Keratinocyte (primary cell): Measurements from ENCODE around the gene FMN1. TPM values are rescaled to one million over a fixed set of nuclear protein-coding genes. Genes with fewer than 3 reads are reported as not detected.

Experiments used
- DNase-seq: peaks from one replicate; pipeline ENCODE4 v3.0.0-alpha.2; 2011; ENCODE audit warnings: low read depth, missing footprints, low spot score
- FAIRE-seq: peaks from 2 replicates; lab custom pipeline; 2011; peaks lifted over from hg19 to GRCh38; lab: Jason Lieb, UNC
- H2AFZ ChIP-seq: 2 replicates; pipeline ENCODE4 v1.6.0; 2012; ENCODE audit warnings: low read length, control low read depth, inconsistent platforms; ENCODE audit not compliant: control insufficient read depth
- H3K27ac ChIP-seq: 2 replicates; pipeline ENCODE4 v1.5.1; 2011; ENCODE audit warnings: low read length; ENCODE audit not compliant: control insufficient read depth, insufficient read depth
- H3K27me3 ChIP-seq: 3 replicates; pipeline ENCODE4 v1.6.0; 2011; ENCODE audit warnings: low read length; ENCODE audit not compliant: control insufficient read depth, insufficient read depth; ENCODE audit errors: extremely low read depth
- H3K36me3 ChIP-seq, 2 experiments: 2 replicates in 1 of 2; 3 replicates in 1 of 2; pipeline ENCODE4 v1.5.1; 2011; ENCODE audit warnings: low read length in 2 of 2, mild to moderate bottlenecking in 1 of 2; ENCODE audit not compliant: control insufficient read depth in 2 of 2, insufficient read depth in 2 of 2; ENCODE audit errors: extremely low read depth in 1 of 2
- H3K4me1 ChIP-seq: 3 replicates; pipeline ENCODE4 v1.5.1; 2011; ENCODE audit warnings: low read length; ENCODE audit not compliant: control insufficient read depth, insufficient read depth; ENCODE audit errors: extremely low read depth
- H3K4me2 ChIP-seq: 3 replicates; pipeline ENCODE4 v1.6.0; 2011; ENCODE audit warnings: low read depth, low read length; ENCODE audit not compliant: control insufficient read depth, insufficient read depth; ENCODE audit errors: extremely low read depth
- H3K4me3 ChIP-seq, 3 experiments: fragments of 200-600 bp in 1 of 3; sonication (generic) in 1 of 3; 2 replicates in 2 of 3; 3 replicates in 1 of 3; pipeline ENCODE4 v1.5.1; 2011 to 2016; ENCODE audit warnings: low read length in 3 of 3, mild to moderate bottlenecking in 3 of 3, control low read depth in 2 of 3, inconsistent platforms in 1 of 3, low read depth in 1 of 3, mixed read lengths in 1 of 3, mixed run types in 1 of 3, moderate library complexity in 1 of 3; ENCODE audit not compliant: control insufficient read depth in 2 of 3, insufficient read depth in 2 of 3; ENCODE audit errors: extremely low read depth in 1 of 3
- H3K79me2 ChIP-seq: 2 replicates; pipeline ENCODE4 v1.6.0; 2012; ENCODE audit warnings: low read length; ENCODE audit not compliant: control insufficient read depth, insufficient read depth
- H3K9ac ChIP-seq: 3 replicates; pipeline ENCODE4 v1.6.0; 2011; ENCODE audit warnings: low read length; ENCODE audit not compliant: control insufficient read depth, insufficient read depth; ENCODE audit errors: extremely low read depth
- H3K9me1 ChIP-seq: 3 replicates; pipeline ENCODE4 v1.6.0; 2011; ENCODE audit warnings: low read length; ENCODE audit not compliant: control insufficient read depth, insufficient read depth; ENCODE audit errors: extremely low read depth
- H3K9me3 ChIP-seq: 2 replicates; pipeline ENCODE4 v1.5.1; 2012; ENCODE audit warnings: low read depth, low read length; ENCODE audit not compliant: control insufficient read depth
- H4K20me1 ChIP-seq: 3 replicates; pipeline ENCODE4 v1.6.0; 2011; ENCODE audit warnings: low read length; ENCODE audit not compliant: control insufficient read depth, insufficient read depth; ENCODE audit errors: extremely low read depth
- CTCF ChIP-seq, 3 experiments: IDR thresholded peaks in 1 of 3; conservative IDR thresholded peaks in 1 of 3; optimal IDR thresholded peaks in 1 of 3; 2 replicates in 2 of 3; 3 replicates in 1 of 3; pipeline versions ENCODE3 to v1.5.1; 2011; ENCODE audit warnings: low read length in 3 of 3, mild to moderate bottlenecking in 3 of 3, moderate library complexity in 2 of 3, control low read depth in 1 of 3, inconsistent platforms in 1 of 3; ENCODE audit not compliant: insufficient read depth in 2 of 3; ENCODE audit errors: extremely low read depth in 1 of 3
- EZH2 ChIP-seq: IDR thresholded peaks from one replicate; pipeline ENCODE4 v1.6.1; 2012; ENCODE audit warnings: inconsistent platforms, mild to moderate bottlenecking, low read length, moderate library complexity
- dilution Hi-C: fragments of 300-500 bp; cut with MboI; formaldehyde crosslinking; loops from one replicate; pipeline ENCODE4 v1.7.0; 2020; ENCODE audit warnings: low sequenced_read_pairs; ENCODE audit not compliant: extremely low pct_ligation_motif_present
- polyA plus RNA-seq, 5 experiments: library from polyadenylated mRNA; depleted of rRNA in 3 of 5; stranded (reverse) in 3 of 5; stranded (forward) in 1 of 5; unstranded in 1 of 5; fragments of >200 nt; gene quantifications; 1 replicate in 1 of 5; 2 replicates in 3 of 5; 3 replicates in 1 of 5; pipeline versions ENCODE4 v1.2.1 to v1.2.3, GENCODE V29; 2011 to 2012; ENCODE audit warnings: missing spikeins in 2 of 5, low read depth in 1 of 5, low replicate concordance in 1 of 5

Gene FMN1
- polyA plus RNA-seq, 1 donor (not counting 4 experiments of a cell fraction or from before 2014, with no cell fraction given) = 0.71 TPM

- H3K9me3 ChIP-seq = no peaks in the 10 kb centered on the region
- no peak overlapping the region for H3K27ac ChIP-seq
- no peak for DNase-seq
- H3K4me1 ChIP-seq = peaks cover 7% of the 10 kb centered on the region
- H3K9me1 ChIP-seq = no peaks in the 10 kb centered on the region
- FAIRE-seq = no peak
- H3K36me3 ChIP-seq = no peaks in the 10 kb centered on the region
- no peak overlapping the region for H3K4me3 ChIP-seq
- H2AFZ ChIP-seq = peak overlapping the region; percentile 32
- no peaks in the 10 kb centered on the region for H4K20me1 ChIP-seq
- H3K9ac ChIP-seq = no peak overlapping the region
- no peaks in the 10 kb centered on the region for H3K79me2 ChIP-seq
- dilution Hi-C loops = no loop called here
- TF ChIP-seq CTCF (optimal IDR thresholded peaks at IDR 0.05 in 1 of 3, IDR thresholded peaks at IDR 0.05 in 1 of 3, conservative IDR thresholded peaks at IDR 0.05 in 1 of 3; ENCODE audit: extremely low read depth in 1 of 3, insufficient read depth in 2 of 3, low read length in 3 of 3) (no peak), EZH2 (no peak)
- H3K27me3 ChIP-seq = no peaks in the 10 kb centered on the region
- H3K4me2 ChIP-seq = no peak overlapping the region
These were observed 80.7 kb downstream of the FMN1 start for GRCh38 chr15:33113666-33114373.

GRCh38 chr15:33112541-33113105 lies 81.9 kb downstream of the FMN1 start:
- H3K4me1 ChIP-seq = peaks cover 7% of the 10 kb centered on the region
- H3K27ac ChIP-seq = no peak overlapping the region
- TF ChIP-seq CTCF (optimal IDR thresholded peaks at IDR 0.05 in 1 of 3, IDR thresholded peaks at IDR 0.05 in 1 of 3, conservative IDR thresholded peaks at IDR 0.05 in 1 of 3; ENCODE audit: extremely low read depth in 1 of 3, insufficient read depth in 2 of 3, low read length in 3 of 3) = no peak
- TF ChIP-seq EZH2 = no peak
- H3K4me3 ChIP-seq = no peak overlapping the region
- H2AFZ ChIP-seq = no peak overlapping the region
- no peaks in the 10 kb centered on the region for H3K9me3 ChIP-seq
- dilution Hi-C loops = no loop called here
- H3K9me1 ChIP-seq = no peaks in the 10 kb centered on the region
- no peaks in the 10 kb centered on the region for H3K36me3 ChIP-seq
- H3K4me2 ChIP-seq = no peak overlapping the region
- no peak for DNase-seq
- H3K9ac ChIP-seq = no peak overlapping the region
- no peaks in the 10 kb centered on the region for H3K79me2 ChIP-seq
- H4K20me1 ChIP-seq = no peaks in the 10 kb centered on the region
- H3K27me3 ChIP-seq = no peaks in the 10 kb centered on the region
- FAIRE-seq = no peak
